HG03066 (cell line): ENCODE measurements around the gene LRRC17.

ENCODE experiments used
- ATAC-seq: cut with Tn5 transposase; IDR thresholded peaks from one replicate; pipeline ENCODE4 v1.9.1; 2021; ENCODE audit warnings: low read depth; ENCODE audit not compliant: unreplicated experiment

Gene LRRC17

GRCh38 chr7:102983602-102984001 lies 70.8 kb downstream of the LRRC17 start:
- no peak for ATAC-seq

- ATAC-seq, result no peak
Measured at GRCh38 chr7:102985176-102985783, 72.5 kb downstream of the LRRC17 start.

- ATAC-seq, result no peak
Measured at GRCh38 chr7:102988088-102988487, 75.3 kb downstream of the LRRC17 start.

- ATAC-seq, result no peak
Measured at GRCh38 chr7:102988631-102989560, 76.1 kb downstream of the LRRC17 start.

- no peak for ATAC-seq
Measured at GRCh38 chr7:102990642-102991041, 77.8 kb downstream of the LRRC17 start.

- no peak for ATAC-seq
Measured at GRCh38 chr7:102991077-102991539, 78.3 kb downstream of the LRRC17 start.

- ATAC-seq, result no peak
Measured at GRCh38 chr7:102991540-102992214, 78.9 kb downstream of the LRRC17 start.

- no peak for ATAC-seq
Measured at GRCh38 chr7:102992509-102992937, 79.7 kb downstream of the LRRC17 start.

- ATAC-seq, result no peak
Measured at GRCh38 chr7:102992938-102993717, 80.3 kb downstream of the LRRC17 start.

GRCh38 chr7:102993718-102994029 lies 80.9 kb downstream of the LRRC17 start:
- no peak for ATAC-seq

- ATAC-seq, result no peak
Measured at GRCh38 chr7:102994567-102994966, 81.8 kb downstream of the LRRC17 start.
